NCI-H748 treated with DMSO at 0.1 percent for 48 hours (cell line): ENCODE data around the gene ARL5C.

Source experiments
- DNase-seq: peaks from one replicate; lab custom pipeline; 2025; lab: John Stamatoyannopoulos, UW

Gene ARL5C, protein sequence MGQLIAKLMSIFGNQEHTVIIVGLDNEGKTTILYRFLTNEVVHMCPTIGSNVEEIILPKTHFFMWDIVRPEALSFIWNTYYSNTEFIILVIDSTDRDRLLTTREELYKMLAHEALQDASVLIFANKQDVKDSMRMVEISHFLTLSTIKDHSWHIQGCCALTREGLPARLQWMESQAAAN

DNA sequence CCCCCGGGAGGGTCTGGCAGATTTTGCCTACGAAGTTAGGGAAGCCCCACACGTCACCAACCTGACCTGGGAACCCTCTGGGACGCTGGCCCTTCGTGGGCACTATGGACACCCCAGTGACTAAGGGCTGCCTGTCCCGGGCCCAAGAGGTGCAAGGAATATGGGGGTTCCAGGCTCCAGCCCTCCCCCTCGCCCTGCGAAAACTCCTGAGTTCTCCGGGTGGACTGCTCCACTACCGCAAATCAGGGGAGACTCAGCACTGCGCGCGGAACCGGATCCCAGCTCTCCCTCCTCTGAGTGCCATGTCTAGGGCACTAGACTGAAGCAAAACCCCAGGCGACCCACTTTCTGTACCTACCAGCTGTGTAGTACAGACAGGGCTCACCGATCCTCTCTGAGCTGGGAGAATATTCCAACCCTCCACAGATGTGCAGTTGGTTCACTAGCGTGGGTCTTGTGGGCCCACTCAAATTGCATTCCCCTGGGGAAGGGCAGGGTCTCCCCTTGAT lies at the start of gene ARL5C:
ARL5C (minus strand) TSS at position 321 of the 509 bp plus-strand sequence. CDS start 401 bp downstream, outside the sequence.
- no peak for DNase-seq

GRCh38 chr17:39213852-39214251 lies 47.9 kb upstream of the ARL5C start:
- no peak for DNase-seq

GRCh38 chr17:39212841-39213480 lies 47.0 kb upstream of the ARL5C start:
- no peak for DNase-seq

GRCh38 chr17:39212195-39212810 lies 46.3 kb upstream of the ARL5C start:
- no peak for DNase-seq

GRCh38 chr17:39210093-39210434 lies 44.1 kb upstream of the ARL5C start:
- DNase-seq, result no peak

DNA sequence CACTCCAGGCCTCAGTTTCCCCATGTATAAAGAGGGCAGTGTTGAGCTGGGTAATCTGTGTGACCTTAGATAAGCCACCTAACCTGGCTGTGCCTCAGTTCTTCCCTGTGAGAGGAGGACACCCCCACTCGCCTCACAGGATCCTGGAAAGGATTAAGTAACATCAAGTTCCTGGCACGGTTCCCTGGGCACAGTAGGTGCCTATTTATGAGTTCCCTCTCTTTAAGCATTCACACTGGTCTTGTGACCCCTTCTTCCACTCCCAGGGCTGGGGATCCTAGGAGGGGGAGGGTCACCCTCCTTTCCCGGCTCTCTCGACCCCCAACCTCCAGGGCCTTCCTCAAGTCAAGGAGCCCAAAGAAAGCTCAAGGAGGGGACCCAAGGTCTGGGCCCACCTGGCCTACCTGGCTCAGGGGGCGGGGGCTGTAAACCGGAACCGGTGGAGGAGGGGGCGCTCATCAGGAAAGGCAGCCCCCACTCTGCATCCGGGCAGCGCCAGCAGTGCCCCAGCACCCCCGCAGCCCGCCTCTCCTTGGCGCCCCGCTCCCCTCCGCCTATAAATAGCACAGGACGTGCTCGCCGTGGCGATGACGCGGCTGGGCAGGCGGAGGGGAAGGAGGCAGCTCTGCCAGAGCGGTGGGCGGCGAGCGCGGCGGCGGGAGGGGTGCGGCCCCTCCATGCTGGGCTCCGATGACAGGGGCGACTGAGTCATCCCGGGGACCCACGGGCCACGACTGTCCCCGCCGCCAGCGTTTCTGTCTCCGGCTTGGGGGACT lies 43.5 kb upstream of the ARL5C start:
- DNase-seq, result no peak

DNA sequence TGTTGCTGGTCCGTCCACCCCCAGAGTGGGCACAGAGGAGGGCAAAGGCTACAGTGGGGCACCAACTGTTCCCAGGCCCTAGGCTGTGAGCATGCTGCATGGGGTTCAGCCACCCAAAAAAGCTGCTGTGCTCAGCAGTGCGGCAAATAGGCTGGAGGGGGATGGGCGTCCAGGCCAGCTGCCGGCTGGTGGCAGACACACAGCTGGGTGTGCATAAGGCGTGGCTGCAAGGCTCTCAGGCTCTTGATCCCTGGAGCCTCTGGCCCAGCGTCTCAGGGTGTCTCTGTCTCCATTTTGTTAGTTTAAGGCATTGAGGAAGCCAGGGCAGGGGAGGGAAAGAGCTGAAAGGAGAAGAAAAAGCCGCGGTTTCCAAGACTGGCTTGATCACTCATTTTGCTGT lies 42.9 kb upstream of the ARL5C start:
- no peak for DNase-seq

DNA sequence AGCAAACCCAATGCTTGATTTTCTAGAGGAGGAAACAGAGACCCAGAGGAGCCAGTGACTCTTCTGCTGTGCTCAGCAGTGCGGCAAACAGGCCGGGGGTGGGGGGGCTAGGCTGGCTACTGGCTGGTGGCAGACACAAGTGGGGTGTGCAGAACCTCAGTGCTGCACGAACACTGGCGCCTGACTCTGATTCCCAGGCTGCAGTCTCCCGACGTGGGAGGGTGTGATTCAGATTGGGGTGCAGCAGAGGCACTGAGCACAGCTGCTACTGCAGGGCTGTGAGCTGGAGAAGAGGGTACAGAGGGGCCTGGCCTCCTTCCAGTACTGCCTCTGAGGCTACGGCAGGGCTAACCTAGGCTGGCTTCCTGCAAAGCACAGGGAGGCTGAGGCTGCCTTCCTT lies 42.2 kb upstream of the ARL5C start:
- no peak for DNase-seq

DNA sequence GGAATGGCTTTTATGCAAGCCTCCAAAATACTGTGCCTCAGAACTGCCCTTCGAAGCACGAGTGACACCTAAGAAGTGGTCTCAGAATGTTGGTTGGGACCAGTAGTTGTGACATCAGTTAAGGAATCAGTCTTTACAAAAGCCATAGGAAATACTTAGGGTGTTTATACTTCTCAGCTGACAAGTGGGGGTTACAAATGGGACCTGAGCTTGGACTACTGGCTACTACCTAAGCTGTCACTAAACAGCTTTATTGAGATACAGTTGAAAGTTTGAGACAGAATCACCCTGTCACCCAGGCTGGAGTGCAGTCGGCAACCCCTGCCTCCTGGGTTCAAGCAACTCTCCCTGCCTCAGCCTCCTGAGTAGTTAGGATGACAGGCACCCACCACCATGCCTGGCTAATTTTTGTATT lies 39.2 kb upstream of the ARL5C start:
- no peak for DNase-seq

GRCh38 chr17:39204245-39204644 lies 38.3 kb upstream of the ARL5C start:
- DNase-seq, result no peak

DNA sequence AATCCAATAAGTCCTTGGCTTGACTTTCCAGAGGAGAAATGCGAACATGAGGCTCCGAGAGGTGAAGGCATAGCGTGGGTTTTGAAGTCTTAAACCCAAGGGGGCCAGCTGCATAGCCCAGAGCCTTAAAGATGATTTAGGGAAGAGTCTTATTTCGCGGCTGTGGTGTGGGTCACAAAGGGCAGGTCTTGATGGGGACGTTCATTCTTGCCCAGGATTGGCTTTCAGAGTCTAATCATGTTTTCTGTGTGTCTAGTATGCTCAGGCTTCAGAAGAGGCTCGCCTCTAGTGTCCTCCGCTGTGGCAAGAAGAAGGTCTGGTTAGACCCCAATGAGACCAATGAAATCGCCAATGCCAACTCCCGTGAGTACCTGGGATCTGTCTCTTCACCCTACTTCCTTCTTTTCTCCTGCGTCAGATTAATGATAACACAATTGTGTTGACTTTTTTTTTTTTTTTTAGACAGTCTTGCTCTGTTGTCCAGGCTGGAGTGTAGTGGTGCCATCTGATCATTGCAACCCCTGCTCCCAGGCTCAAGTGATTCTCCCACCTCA lies 35.1 kb upstream of the ARL5C start:
- DNase-seq, result no peak

- DNase-seq, result peak; percentile 91
These were observed 34.3 kb upstream of the ARL5C start, which contains the start of gene RPL19 for GRCh38 chr17:39200070-39200879. Gene RPL19, plus strand, starts transcription at chr17:39200283. Its CDS starts 62 bp downstream, at chr17:39200345.

DNA sequence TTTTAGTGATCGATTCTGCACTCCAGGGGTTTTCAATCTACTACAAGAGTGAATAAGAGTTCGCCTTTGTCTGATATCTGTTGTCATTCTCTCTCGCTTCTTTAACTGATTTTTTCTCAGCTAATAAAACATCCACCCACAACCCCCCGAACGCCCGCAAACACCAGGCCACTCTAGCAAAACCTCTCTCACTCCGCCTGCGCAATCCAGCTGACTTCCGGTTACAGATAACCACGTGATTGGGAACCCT lies 33.8 kb upstream of the ARL5C start:
- no peak for DNase-seq

DNA sequence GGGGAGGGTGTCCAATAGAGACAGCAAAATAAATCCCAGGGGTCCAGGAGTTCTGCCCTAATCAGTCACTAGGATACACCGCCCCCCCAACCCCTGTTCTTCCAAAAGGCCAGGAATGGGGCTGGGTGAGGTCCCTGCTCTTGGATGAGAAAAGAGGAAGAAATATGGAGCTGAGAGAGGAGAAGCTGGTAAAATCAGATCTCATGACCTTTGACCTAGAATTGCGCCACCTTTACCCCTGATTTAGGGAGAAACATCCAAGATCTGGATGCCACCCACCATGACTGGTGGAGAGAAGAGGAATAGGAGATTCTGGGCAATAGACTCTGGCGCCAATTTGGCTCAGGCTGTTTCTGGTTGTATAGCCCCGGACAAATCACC lies 32.2 kb upstream of the ARL5C start:
- no peak for DNase-seq

DNA sequence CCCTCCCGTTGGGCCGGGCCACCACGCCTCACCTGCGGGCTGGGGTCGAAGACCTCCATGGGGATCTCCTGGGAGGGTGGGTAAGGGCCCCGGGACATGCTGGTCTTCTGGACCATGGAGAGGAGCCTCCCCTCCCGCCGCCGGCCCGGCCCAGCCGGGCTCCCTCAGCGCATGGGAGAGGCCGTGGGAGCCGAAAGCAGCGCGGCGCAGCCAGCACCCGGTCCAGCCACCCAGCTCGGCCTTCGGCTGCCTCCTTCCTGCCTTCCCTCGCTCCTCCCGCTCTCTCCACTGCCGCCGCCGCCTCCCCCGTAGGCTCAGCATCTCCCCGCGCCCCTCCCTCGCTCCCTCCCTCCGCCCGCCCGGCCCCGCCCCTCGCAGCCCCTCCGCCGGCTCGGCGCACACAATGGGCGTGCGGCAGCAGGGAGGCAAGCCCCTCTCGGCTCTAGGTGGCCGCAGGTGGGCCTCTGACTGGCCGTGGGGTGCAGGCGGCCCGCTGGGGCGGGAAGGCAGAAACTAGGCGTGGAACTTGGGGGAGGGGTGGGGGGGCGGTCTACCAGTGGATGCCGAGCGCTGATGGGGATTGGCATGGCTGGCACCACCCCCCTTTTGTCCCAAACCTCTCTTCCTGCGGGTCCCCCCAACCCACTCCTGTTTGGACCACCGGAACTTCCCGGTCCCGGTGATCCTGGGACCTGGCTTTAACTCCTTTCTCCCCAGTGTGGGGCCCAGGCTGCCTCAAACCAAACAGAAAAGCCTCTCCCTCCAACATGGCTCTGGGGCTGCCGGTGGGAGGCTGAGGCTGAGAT lies 31.6 kb upstream of the ARL5C start, which contains the start of gene CACNB1:
CACNB1 (minus strand) TSS at position 290 of the 806 bp plus-strand sequence; CDS start at position 116, 174 bp downstream.
- DNase-seq, result peak; percentile 72

GRCh38 chr17:39196808-39197291 lies 30.9 kb upstream of the ARL5C start:
- DNase-seq, result no peak

- no peak for DNase-seq
These were observed 30.4 kb upstream of the ARL5C start for GRCh38 chr17:39196241-39196807.

DNA sequence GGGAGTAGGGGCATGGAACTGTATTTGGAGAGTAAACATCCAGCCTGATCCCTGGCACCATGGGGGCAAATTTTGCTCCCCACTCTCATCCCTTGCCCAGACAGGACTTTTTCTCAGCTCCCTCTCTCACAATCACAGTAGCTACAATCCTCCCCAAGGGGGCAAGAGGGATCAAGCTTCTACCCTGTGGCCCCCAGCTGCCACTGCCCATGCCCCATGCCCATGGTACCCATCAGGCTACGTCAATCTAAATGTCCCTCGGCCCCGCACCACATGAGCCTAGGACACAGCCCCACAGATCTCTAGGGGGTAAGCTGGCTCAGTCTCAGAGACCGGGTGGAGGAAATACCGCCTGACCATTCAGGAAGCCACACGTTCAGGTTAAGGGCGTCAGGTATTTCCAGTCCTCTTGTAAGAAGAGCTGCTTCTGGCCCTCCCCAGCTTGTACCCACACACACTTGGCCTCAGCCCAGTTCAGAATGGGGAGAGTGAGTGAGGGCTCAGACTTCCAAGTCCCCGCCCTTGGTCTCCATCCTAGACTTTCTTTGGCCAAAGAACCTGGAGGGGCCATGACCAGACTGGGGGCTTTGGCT lies 29.7 kb upstream of the ARL5C start:
- no peak for DNase-seq

DNA sequence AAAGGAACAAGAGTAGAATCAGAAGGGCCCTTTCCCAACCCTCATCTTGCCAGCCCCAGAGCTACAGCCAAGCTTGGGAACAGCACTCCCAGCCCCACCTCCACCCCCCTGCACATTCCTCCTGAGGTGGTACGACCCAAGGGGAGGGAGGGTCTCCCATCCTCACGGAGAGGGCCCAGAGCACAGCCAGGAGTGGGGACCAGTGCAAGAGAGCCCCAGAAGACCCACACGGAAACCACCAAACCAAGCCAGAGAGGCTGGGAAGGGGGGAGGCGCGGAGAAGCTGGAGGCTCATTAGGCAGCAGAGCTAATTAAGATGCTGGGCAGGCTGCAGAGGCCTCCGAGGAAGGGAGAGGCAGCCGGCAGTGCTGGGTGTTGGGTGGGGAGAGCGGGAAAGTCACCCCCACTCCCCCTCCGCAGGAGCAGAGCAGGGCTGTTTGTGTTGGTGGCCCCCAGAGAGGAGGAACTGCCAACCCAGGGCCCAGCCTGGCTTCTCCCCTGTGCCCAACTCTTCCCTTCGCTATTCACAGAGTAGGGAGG lies 29.1 kb upstream of the ARL5C start:
- DNase-seq, result no peak
